Measurements from ENCODE around the gene KERA.

The KERA gene

DNA sequence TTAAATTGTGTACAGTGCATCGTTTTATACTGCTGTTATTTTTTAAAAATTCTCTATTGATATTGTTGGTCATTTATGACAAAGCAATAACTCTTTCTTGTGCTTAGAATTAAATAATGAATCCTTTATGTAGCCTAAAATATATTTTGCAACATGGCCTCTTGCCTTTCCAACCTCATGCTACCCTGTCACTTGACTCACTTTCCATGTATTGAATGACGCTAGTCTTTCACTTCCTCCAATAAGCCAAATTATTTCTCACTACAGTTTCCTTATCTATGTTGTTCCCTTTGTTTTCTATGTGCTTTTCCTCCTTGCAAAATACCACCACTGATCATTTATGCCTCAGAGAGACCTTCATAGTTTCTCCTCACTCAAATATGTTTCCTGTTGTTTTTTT is 36.7 kb downstream of the KERA start:
- Mint-ChIP-seq H3K4me1 (no peaks in the 10 kb centered on the region), H3K9me3 (no peaks in the 10 kb centered on the region), H3K27me3 (no peaks in the 10 kb centered on the region), H3K4me3 (no peak overlapping the region), H3K36me3 (ENCODE audit: insufficient read depth) (no peaks in the 10 kb centered on the region), H3K27ac (ENCODE audit: low read depth) (no peak overlapping the region)
- DNase-seq (ENCODE audit: low spot score in 2 of 2), result no peak
- no peak for ATAC-seq (replicated peaks; ENCODE audit: extremely low read depth, poor library complexity, severe bottlenecking)

DNA sequence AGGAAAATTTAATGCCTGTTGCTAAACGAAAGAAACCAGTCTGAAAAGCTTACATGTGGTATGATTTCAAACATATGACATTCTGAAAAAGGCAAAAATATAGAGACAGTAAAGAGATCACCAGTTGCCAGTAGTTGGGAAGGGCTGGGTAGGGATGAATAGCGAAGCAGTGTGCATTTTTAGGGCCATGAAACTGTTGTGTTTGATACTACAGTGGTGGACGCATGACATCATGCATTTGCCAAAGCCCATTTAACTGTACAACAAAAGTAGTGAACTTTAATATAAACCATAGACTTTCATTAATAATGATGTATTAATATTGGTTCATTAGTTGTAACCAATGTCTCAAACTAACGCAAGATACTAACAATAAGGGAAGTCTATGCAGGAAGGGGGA is 38.4 kb downstream of the KERA start:
- Mint-ChIP-seq H3K4me3 (no peak overlapping the region), H3K27ac (ENCODE audit: low read depth) (no peak overlapping the region), H3K9me3 (peaks cover 8% of the 10 kb centered on the region), H3K27me3 (peaks cover under 1% of the 10 kb centered on the region), H3K4me1 (no peaks in the 10 kb centered on the region), H3K36me3 (ENCODE audit: insufficient read depth) (no peaks in the 10 kb centered on the region)
- DNase-seq (ENCODE audit: low spot score in 2 of 2) (no peak), ATAC-seq (replicated peaks; ENCODE audit: extremely low read depth, poor library complexity, severe bottlenecking) (no peak)

DNA sequence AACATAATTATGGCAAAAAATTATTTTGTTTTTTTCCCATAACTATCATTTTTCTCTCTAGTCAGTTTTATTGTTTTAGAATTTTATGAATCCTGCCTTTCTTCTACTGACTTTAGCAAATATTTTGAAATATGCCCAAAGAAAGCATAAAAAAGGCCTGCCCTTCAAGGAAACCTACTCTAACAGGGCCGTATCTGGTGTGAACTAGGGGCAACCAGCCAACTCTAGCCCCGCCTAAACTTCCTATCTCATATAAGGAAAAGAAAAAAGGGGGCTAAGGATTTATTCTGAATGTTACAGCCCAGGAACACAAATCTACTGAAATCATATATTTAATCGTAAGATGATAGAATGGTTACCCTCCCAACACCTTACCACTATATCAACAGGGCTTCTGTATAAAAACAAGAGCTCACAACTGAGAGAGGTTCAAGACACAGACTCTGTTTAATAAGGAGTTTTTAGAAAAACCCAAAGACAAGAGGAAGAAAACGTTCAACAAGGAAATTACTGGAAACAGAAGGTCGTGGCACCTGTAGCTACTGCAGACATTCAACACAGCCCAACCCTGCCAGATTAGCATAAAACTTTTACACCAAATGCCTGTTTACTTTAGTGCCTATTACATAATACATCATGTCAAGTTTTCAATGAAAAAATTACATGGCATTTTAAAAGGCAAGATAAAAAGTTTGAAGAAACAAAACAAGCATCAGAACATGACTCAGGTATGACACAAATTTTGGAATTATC is 40.1 kb downstream of the KERA start:
- Mint-ChIP-seq H3K27me3 (peaks cover 10% of the 10 kb centered on the region), H3K4me3 (no peak overlapping the region), H3K36me3 (ENCODE audit: insufficient read depth) (no peaks in the 10 kb centered on the region), H3K9me3 (peaks cover 14% of the 10 kb centered on the region), H3K4me1 (no peaks in the 10 kb centered on the region), H3K27ac (ENCODE audit: low read depth) (no peak overlapping the region)
- DNase-seq (ENCODE audit: low spot score in 2 of 2) (no peak), ATAC-seq (replicated peaks; ENCODE audit: extremely low read depth, poor library complexity, severe bottlenecking) (no peak)

DNA sequence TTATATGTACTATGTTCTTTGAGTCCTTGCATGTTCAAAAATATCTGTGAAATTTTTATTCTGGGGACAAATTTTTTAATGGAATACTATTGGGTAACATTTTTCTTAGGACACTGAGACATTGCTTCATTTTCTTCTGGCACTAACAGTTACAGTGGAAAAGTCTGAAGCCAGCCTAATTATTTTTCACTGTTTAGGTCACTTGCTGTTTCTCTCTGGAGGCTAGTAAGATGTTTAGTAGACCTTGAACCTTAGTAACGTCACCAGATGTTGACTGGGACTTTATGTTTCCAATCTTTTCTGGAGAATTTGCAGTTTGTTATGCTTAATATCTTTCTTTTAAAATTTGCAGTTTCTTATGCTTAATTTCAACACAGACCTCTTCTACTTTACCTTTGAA is 40.8 kb downstream of the KERA start:
- Mint-ChIP-seq H3K36me3 (ENCODE audit: insufficient read depth) (no peaks in the 10 kb centered on the region), H3K9me3 (peaks cover 14% of the 10 kb centered on the region), H3K4me3 (no peak overlapping the region), H3K4me1 (no peaks in the 10 kb centered on the region), H3K27me3 (peaks cover 10% of the 10 kb centered on the region), H3K27ac (ENCODE audit: low read depth) (no peak overlapping the region)
- DNase-seq (ENCODE audit: low spot score in 2 of 2) (no peak), ATAC-seq (replicated peaks; ENCODE audit: extremely low read depth, poor library complexity, severe bottlenecking) (no peak)

DNA sequence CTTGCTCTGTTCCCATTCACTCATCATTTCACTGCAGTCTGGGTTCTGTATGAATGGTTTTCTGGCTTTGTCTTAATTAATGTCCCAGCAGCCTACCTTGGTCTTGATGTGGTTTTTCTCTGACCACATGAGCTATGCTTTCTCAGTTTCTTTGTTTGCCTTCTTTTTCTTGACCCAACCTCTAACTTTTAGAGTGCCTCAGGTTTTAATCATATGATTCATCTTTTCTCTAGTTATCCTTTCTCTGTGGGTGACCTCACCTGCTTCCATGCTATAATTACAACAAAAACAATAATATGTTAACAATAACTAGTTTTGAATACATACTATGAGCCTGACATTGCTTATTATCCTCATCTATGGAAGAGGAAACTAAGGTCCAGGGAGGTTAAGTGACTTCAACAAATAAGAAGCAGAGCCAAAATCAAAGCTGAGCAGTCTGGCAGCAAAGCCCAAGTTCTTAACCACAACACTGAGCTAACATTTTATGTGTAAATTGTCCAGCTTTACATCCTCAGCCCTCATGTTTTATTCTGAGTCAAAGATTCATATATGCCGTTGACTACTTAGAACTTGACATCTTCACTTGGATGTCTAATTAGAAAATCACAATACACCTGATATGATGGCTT is 48.4 kb downstream of the KERA start:
- no peak for ATAC-seq (replicated peaks; ENCODE audit: extremely low read depth, poor library complexity, severe bottlenecking)
- Mint-ChIP-seq H3K27me3 (peaks cover 9% of the 10 kb centered on the region), H3K36me3 (ENCODE audit: insufficient read depth) (no peaks in the 10 kb centered on the region), H3K4me3 (no peak overlapping the region), H3K27ac (ENCODE audit: low read depth) (no peak overlapping the region), H3K4me1 (no peaks in the 10 kb centered on the region), H3K9me3 (peaks cover 6% of the 10 kb centered on the region)
- DNase-seq (ENCODE audit: low spot score in 2 of 2), result no peak

DNA sequence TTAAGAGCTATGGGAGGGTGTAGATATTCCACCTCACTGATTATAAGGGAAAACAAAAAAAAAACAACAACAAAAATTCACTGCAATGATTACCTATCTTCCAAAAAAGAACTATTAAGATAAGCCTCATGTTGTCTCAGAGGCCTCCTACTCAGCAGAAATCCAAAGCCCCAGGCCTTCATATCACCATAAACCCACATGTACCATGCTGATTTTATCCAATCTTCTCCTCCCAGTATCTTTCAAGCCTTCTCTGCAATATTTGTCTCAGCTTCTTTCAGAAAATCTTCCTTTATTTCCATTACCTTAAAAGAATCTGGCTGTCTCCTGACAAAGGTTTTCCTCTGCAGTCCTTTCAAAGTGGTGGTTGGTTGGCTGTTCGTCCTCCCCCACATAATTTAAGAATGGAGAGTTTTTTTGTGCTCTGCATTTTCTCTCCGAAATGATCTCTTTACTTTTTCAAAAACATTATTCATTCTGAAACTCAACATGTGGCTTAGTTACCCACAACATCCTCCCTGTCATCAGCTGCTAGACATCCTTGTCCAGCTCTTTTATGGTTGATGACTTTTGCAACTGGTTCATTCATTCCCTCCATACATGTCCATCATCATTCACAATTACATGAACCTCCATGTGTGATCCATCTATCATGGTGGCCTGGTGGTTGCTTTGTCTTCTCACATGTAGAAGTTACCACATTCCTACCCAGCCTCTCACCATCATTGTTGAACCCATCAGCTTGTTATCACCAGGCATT is 50.1 kb downstream of the KERA start:
- Mint-ChIP-seq H3K4me3 (no peak overlapping the region), H3K27ac (ENCODE audit: low read depth) (no peak overlapping the region), H3K36me3 (ENCODE audit: insufficient read depth) (no peaks in the 10 kb centered on the region), H3K27me3 (no peaks in the 10 kb centered on the region), H3K9me3 (no peaks in the 10 kb centered on the region), H3K4me1 (no peaks in the 10 kb centered on the region)
- no peak for DNase-seq (ENCODE audit: low spot score in 2 of 2)
- ATAC-seq (replicated peaks; ENCODE audit: extremely low read depth, poor library complexity, severe bottlenecking), result no peak

DNA sequence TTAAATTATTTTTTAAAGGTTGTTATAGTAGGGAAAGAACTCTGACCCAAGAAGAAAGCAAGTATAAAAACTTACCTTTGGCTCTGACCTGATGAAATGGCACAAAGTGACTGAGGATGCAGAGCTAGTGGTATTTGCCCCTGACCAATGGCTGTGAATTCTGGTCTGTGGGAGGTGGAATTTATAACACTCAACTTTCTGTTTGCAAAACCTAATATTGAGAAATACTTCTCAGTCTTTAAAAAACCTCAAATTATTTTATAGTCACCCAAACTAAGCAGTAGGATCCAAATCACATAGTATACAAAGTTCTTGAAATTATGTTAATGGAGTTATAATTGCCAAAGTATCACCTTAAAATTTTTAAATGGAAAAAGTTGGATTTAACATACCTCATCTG is 53.0 kb downstream of the KERA start, which contains the start of gene EPYC:
Gene EPYC (minus strand): TSS at position 101 of the 400 bp plus-strand sequence. CDS start 2,407 bp downstream, outside the sequence.
- ATAC-seq (replicated peaks; ENCODE audit: extremely low read depth, poor library complexity, severe bottlenecking) (no peak), DNase-seq (ENCODE audit: low spot score in 2 of 2) (no peak)
- no peak within 1 kb of the TSS for H3K4me3 Mint-ChIP-seq
- H3K9me3 Mint-ChIP-seq, result no peaks in the 10 kb centered on the region
- H3K27me3 Mint-ChIP-seq, result no peaks in the 10 kb centered on the region
- H3K36me3 Mint-ChIP-seq (ENCODE audit: insufficient read depth), result no peaks in the 10 kb centered on the region
- no peak within 1 kb of the TSS for H3K27ac Mint-ChIP-seq (ENCODE audit: low read depth)
- no peaks in the 10 kb centered on the region for H3K4me1 Mint-ChIP-seq

DNA sequence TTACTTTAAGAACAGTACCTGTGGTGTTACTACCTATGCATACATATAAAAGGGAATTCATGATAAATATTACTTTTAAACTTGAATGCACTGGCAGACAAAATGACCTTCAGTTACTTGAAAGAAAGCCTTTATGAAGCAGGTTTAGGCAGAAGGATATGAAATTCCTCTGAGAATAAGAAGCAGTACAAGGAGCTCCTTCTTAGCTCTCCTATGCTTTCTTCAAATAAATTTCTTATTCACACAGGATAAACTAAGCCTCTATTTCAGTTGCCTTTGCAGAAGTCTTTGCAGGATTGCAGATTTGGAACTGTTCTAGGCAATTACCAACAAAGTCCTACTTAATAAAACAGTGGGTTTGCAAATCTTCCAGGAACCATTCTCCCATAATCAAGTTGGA is 54.1 kb downstream of the KERA start:
- H3K36me3 Mint-ChIP-seq (ENCODE audit: insufficient read depth), result no peaks in the 10 kb centered on the region
- no peaks in the 10 kb centered on the region for H3K4me1 Mint-ChIP-seq
- H3K27me3 Mint-ChIP-seq, result no peaks in the 10 kb centered on the region
- no peaks in the 10 kb centered on the region for H3K9me3 Mint-ChIP-seq
- no peak overlapping the region for H3K4me3 Mint-ChIP-seq
- ATAC-seq (replicated peaks; ENCODE audit: extremely low read depth, poor library complexity, severe bottlenecking) (no peak), DNase-seq (ENCODE audit: low spot score in 2 of 2) (no peak)
- no peak overlapping the region for H3K27ac Mint-ChIP-seq (ENCODE audit: low read depth)

DNA sequence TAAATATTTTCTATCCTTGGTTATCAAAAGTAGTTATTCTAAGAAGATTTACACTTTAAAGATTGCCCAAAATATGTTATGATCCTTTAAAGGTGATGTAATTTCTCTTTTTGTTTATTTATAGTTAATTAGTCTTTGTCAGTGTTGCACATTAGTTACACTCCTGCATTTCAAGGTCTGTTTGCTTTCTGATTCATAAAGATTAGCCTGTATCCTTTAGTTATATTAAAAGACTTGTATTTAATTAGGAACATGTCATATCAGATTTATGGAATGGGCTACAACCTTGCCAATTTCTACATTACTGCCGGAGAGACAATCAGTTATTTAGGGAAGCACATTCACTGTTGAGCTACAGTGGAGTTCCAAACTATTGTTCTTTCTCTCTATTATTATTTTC is 56.5 kb downstream of the KERA start:
- H3K27ac Mint-ChIP-seq (ENCODE audit: low read depth), result no peak overlapping the region
- no peak for DNase-seq (ENCODE audit: low spot score in 2 of 2)
- ATAC-seq (replicated peaks; ENCODE audit: extremely low read depth, poor library complexity, severe bottlenecking), result no peak
- H3K4me3 Mint-ChIP-seq, result no peak overlapping the region
- H3K9me3 Mint-ChIP-seq, result no peaks in the 10 kb centered on the region
- no peaks in the 10 kb centered on the region for H3K27me3 Mint-ChIP-seq
- peaks cover 2% of the 10 kb centered on the region for H3K36me3 Mint-ChIP-seq (ENCODE audit: insufficient read depth)
- H3K4me1 Mint-ChIP-seq, result no peaks in the 10 kb centered on the region

Data from central memory CD8-positive, alpha-beta T cell (primary cell).